ENCODE results near the gene REXO4. TPM values are rescaled to one million over a fixed set of nuclear protein-coding genes. Genes with fewer than 3 reads are reported as not detected.
A peak's percentile ranks its signal among the peaks of the same experiment; 100 is the strongest.
"Not testable (repeated sequence)": the region's sequence is repeated elsewhere in the genome, so short reads cannot be mapped to it uniquely, and the experiment has no call there.

The REXO4 gene
- total RNA-seq, 3 donors from 2014 or later: 18.7 to 26.0 (median 20.1) TPM

DNA sequence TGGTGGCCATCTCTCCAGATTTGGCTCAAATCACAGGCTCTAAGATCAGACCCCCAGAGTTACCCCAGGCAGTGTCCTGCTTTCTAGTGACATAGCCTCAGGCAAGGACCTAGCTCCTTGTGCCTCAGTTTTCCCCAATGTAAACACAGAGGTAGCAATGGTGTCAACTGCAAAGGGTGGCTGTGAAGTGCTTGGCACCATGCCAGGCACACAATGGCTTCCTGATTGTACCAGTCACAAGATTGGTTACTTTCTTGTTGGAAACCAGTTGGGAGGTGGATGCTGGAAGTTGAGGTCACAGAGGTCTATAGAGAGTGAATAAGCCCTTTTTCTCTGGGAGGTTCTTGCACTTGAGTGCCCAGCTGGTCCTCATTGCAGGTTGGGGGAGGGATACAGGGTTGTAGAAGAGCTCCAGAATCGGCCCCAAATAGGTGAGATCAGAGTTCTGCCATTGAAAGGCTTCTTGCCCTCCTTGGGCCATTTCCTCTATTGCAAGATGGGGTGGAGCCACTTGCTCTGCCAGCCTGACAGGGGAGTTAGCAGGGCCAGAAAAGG, 39.3 kb downstream of the REXO4 start:
- H3K9me3 ChIP-seq: no peaks in the 10 kb centered on the region
- TF ChIP-seq, protein P1, sequence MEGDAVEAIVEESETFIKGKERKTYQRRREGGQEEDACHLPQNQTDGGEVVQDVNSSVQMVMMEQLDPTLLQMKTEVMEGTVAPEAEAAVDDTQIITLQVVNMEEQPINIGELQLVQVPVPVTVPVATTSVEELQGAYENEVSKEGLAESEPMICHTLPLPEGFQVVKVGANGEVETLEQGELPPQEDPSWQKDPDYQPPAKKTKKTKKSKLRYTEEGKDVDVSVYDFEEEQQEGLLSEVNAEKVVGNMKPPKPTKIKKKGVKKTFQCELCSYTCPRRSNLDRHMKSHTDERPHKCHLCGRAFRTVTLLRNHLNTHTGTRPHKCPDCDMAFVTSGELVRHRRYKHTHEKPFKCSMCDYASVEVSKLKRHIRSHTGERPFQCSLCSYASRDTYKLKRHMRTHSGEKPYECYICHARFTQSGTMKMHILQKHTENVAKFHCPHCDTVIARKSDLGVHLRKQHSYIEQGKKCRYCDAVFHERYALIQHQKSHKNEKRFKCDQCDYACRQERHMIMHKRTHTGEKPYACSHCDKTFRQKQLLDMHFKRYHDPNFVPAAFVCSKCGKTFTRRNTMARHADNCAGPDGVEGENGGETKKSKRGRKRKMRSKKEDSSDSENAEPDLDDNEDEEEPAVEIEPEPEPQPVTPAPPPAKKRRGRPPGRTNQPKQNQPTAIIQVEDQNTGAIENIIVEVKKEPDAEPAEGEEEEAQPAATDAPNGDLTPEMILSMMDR (IDR thresholded peaks at IDR 0.05): no peak
- H3K4me3 ChIP-seq: no peak overlapping the region
- H3K4me1 ChIP-seq (ENCODE audit: low read depth): peaks cover 10% of the 10 kb centered on the region
- H3K36me3 ChIP-seq (ENCODE audit: low read depth): no peaks in the 10 kb centered on the region
- no peak for ATAC-seq
- intact Hi-C loops (cut with DNase I, micrococcal nuclease): no loop called here
- DNase-seq: peak in 1 of 3 donors; percentile 32

DNA sequence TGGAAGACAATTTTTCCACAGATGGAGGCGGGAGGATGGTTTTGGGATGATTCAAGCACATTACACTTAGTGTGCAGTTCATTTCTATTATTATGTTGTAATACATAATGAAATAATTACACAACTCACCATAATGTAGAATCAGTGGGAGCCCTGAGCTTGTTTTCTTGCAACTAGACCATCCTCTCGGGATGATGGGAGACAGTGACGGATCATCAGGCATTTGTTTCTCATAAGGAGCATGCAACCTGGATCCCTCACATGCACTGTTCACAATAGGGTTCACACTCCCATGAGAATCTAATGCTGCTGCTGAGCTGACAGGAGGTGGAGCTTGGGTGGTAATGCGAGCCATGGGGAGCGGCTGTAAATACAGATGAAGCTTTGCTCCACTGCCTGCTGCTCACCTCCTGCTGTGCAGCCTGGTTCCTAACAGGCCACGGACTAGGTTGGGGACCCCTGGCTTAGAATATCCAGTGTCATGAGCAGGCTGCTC, 40.0 kb downstream of the REXO4 start:
- TF ChIP-seq, protein P1 (IDR thresholded peaks at IDR 0.05): no peak
- intact Hi-C loops (cut with DNase I, micrococcal nuclease): no loop called here

DNA sequence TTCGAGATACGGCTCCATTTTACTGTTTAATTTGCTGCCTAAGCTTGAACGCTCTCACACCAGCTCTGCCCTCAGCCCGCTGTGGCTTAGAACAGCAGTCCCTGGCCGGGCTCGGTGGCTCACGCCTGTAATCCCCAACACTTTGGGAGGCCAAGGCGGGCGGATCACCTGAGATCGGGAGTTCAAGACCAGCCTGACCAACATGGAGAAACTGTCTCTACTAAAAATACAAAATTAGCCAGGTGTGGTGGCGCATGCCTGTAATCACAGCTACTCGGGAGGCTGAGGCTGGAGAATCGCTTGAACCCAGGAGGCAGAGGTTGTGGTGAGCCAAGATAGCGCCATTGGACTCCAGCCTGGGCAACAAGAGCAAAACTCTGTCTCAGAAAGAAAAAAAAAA, 40.5 kb downstream of the REXO4 start:
- ATAC-seq; DNase-seq; H3K9me3 ChIP-seq; H3K36me3 ChIP-seq (ENCODE audit: low read depth); intact Hi-C loops (cut with DNase I, micrococcal nuclease); H3K4me3 ChIP-seq: not testable (repeated sequence)
- H3K4me1 ChIP-seq (ENCODE audit: low read depth): peaks cover 11% of the 10 kb centered on the region

More for the DNA sequence above, 40.0 kb downstream of the REXO4 start:
- ATAC-seq: no peak
- Histone ChIP-seq H3K4me3 (no peak overlapping the region), H3K9me3 (no peaks in the 10 kb centered on the region), H3K36me3 (ENCODE audit: low read depth) (no peaks in the 10 kb centered on the region), H3K4me1 (ENCODE audit: low read depth) (peaks cover 10% of the 10 kb centered on the region)
- DNase-seq: peak in 1 of 3 donors; percentile 23

DNA sequence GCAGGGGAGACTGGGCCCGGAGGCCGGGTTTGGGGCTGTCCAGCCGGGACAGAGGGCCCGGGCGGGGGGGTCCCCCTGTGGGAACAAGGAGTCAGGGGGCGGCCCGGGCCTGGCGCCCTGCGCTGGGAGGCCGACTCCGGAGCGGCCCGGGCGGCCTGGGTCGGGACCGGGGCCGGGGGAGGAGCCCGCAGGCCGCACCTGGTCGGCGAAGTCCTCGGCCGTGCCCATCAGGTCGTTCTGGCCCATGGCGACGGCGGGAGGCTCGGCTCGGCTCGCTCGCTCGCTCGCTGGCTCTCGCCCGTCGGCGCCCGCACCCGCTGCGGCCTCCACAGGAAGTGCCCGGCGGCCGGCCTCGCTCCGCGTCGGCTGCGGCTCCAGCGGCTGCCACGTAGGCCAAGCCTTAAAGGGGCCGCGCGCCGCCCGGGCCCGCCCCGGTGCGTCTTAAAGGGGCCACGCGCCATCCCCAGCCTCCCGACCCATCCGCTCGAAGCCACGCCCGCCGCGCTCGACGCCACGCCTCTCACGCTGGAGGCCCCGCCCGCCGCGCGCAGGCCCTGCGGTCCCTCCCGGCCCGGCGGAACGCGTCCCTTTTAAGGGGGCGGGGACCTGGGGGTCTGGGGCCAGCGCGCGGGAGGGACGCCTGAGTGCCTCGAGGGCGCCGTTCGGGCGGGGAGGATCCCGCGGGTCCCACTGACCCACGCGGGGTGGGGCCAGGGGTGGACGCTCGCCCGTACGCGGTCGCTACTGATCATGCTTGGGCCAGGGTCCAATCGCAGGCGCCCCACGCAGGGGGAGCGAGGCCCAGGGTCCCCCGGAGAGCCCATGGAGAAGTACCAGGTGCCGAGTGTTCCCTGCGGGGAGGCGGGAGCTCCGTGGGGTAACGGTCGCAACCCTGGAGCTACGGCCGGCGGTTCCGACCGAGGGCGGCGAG, 41.8 kb downstream of the REXO4 start, which contains the start of the genes STKLD1 and SURF4:
Gene STKLD1, plus strand, starts transcription at position 643 of the 931 bp plus-strand sequence. Its CDS starts 108 bp downstream, at position 751.
Gene SURF4, minus strand, starts transcription at position 337 of the 931 bp plus-strand sequence. Its CDS starts 91 bp downstream, at position 246.
- Histone ChIP-seq H3K36me3 (ENCODE audit: low read depth) (no peaks in the 10 kb centered on the region), H3K9me3 (no peaks in the 10 kb centered on the region), H3K4me1 (ENCODE audit: low read depth) (peaks cover 20% of the 10 kb centered on the region), H3K4me3 (peak within 1 kb of the TSS; percentile 97)
- peak; percentile 96 for ATAC-seq
- peak; percentile 98 to 99 (median 98) for DNase-seq
- TF ChIP-seq, protein P1 (IDR thresholded peaks at IDR 0.05): peak; percentile 14
- intact Hi-C loops (cut with DNase I, micrococcal nuclease): no loop called here

DNA sequence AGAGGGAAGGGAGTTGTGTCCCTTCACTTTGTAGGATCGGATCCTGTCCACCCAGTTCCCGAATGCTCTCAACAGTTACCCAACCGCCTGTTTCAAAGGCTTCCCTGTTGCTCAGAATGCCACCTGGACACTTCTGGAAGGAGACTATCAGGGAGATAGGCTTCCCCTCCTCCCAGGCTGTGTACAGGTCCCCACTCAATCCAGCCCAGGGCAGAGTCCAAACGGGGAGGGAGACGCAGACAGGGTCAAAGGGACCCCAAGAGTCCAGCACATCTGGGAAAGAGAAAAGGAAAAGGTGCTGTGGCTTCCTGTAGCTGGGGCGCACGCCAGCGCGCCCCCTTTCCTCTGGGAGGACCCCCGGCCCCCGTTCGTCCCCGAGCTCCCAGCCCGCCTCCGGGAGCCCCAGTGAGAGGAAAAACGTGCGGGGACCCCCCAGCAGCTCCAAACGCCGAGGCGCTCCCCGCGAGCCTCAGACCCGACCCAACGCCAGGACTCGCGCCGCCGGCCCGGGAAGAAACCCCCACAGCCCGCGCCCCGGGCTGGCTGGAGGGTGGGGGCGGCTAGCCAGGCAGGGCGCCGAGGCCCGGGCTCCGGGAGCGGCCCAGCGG, 42.6 kb downstream of the REXO4 start:
- H3K9me3 ChIP-seq: no peaks in the 10 kb centered on the region
- peak in 2 of 3 donors; percentile 62 to 64 for DNase-seq
- TF ChIP-seq, protein P1 (IDR thresholded peaks at IDR 0.05): no peak
- peaks cover 21% of the 10 kb centered on the region for H3K4me1 ChIP-seq (ENCODE audit: low read depth)
- peak; percentile 45 for ATAC-seq
- peaks cover 5% of the 10 kb centered on the region for H3K36me3 ChIP-seq (ENCODE audit: low read depth)
- intact Hi-C loops (cut with DNase I, micrococcal nuclease): no loop called here
- peak overlapping the region; percentile 97 for H3K4me3 ChIP-seq

Data from mucosa of descending colon (tissue), 3 donors.